HFF-Myc (cell line): Measurements from ENCODE around the gene ADSS2.

Experiments
- DNase-seq: peaks from one replicate; pipeline ENCODE4 v3.0.0-alpha.2; 2011; ENCODE audit warnings: low read depth; ENCODE audit errors: extremely low read depth
- H3K4me3 ChIP-seq: replicated peaks from 2 replicates; pipeline ENCODE4 v1.5.1; 2011; ENCODE audit warnings: low read depth, mild to moderate bottlenecking, control low read depth, low read length
- CTCF ChIP-seq: IDR thresholded peaks from 2 replicates; pipeline ENCODE4 v1.5.1; 2012; ENCODE audit warnings: mild to moderate bottlenecking, low read depth, low read length, control low read depth; ENCODE audit errors: missing control alignments

Gene ADSS2

DNA sequence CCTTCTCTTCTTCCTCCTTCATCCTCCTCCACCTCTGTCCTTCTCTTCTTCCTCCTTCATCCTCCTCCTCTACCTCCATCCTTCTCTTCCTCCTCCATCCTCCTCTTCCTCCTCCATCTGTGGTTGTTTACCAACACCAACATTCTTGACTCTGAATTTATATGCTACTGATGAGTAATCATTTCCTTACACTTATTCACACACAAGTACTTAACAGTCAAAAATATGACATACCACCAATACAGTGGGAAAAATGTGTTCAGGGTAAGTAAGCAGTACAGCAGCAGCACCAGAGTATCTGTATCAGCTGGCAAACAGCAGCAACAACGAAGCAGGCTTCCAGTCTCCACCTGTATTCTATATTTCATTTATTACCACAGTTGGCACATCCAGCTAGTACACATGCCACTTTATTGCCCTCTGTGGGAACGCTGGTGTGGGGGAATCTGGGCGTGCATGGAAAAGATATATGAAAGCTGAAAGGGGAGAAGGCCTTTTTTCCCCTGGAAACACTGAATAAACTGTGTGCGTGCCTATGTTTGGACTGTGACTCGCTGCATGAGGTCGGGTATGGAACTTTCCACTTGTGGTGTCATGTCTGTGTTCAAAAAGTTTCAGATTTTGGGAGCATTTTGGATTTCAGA is 16.0 kb downstream of the ADSS2 start:
- no peak for TF ChIP-seq CTCF
- H3K4me3 ChIP-seq, result no peak overlapping the region
- DNase-seq, result no peak

DNA sequence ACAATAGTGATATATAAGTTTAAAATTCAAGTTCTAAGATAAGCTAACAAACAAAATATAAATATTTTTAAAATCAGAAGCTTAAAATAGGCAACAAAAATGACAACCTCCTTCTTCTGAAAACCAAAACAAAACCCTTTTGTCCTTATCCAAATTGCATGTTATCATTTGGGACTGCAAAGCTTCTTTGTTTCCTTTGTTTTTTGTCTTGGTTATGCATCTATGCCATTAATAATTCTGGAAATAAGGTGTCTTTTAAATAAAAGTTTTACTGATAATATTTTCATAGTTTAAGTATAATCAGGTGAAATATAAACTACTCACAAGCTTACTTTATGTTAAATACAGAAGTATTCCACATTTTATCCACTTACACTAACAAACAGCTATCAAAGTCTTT is 20.5 kb downstream of the ADSS2 start:
- no peak for TF ChIP-seq CTCF
- DNase-seq, result no peak
- no peak overlapping the region for H3K4me3 ChIP-seq

DNA sequence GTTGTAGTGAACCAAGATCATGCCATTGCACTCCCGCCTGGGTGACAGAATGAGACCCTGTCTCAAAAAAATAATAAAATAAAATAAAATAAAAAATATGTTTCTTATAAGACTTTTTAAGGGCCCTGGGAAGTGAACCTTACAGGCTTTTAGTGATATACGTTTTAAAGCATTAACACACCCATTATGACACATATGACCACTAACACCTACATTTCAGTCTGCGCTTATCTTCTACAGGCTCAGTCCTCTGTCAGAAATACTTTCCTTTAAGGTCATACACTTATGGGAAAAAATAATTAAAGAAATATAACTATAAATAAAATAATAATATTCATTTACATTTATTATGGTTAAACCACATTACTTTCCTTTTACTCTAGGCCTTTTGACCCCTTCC is 21.9 kb downstream of the ADSS2 start:
- no peak for TF ChIP-seq CTCF
- no peak overlapping the region for H3K4me3 ChIP-seq
- DNase-seq, result no peak

- no peak for DNase-seq
- H3K4me3 ChIP-seq, result no peak overlapping the region
- no peak for TF ChIP-seq CTCF
These were observed 24.1 kb downstream of the ADSS2 start for GRCh38 chr1:244427647-244428046.

DNA sequence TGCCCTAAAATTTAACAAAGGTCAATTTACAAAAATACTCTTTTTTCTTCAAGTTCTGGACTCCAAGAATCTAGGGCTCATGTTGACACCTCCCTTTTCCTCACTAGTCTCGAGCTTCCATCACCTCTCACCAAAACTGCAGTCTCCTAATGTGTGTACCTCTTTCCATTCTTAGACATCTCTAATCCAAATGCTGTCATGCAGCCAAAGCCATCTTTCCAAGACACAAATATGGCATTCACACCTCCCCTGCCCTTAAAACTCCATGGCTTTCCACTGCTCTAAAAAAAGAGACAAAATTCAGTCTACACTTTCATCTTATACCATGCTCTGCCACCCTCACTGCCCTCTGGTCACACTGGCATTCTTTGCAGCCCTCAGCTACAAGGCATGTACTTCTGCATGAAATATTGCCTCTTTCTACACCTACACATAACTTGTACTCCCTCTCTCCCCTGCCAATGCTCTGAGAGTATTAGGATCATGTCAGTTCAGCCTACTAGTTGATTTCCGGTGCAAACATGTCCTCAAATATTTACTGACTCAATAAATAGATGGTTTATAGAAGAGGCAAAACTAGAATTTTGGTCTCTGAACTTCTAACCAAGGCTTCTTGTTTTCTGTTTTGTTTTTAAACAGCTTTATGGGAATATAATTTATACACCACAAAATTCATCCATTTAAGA is 26.9 kb downstream of the ADSS2 start:
- TF ChIP-seq CTCF, result no peak
- no peak for DNase-seq
- H3K4me3 ChIP-seq, result no peak overlapping the region

DNA sequence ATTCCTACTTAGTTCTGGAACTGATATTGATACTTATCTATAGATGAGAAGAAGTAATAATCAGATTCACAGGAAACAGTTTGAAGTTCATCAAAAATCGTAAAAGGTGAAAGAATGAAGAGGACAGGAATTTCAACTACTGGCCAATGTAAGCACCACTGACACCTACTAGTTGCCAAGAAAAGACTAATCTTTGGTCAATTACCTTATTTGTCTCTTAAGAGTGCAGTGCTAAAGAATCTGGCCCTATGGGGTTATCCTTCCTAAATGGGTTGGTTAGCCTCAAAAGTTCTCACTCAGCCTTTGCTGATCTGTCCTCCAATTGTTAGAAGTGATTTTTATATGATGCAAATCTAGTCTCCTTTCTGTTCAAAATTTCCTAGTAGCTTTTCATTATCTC is 29.5 kb downstream of the ADSS2 start:
- H3K4me3 ChIP-seq, result no peak overlapping the region
- DNase-seq, result no peak
- TF ChIP-seq CTCF, result no peak

DNA sequence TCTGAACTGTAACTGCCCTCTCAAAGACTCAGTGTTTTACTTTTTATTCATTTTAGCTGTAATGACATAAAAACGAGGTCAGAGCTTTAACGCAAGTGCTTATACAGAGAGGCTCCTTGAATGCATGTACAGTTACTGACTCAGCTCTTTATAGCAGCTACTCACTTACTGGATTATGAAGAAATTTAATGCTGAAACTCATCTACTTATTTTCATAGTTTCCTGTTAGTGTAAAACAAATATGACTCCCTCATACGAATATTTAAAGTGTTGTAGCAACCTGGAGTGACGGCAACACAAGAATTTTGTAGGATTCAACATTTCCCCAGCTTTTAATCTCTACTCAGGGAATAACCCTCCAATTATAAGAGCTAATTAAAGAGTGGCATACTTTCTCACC is 32.7 kb downstream of the ADSS2 start:
- TF ChIP-seq CTCF, result no peak
- DNase-seq, result no peak
- H3K4me3 ChIP-seq, result no peak overlapping the region
